Suppressor macrophage treated with lipopolysaccharide for 4 hours (primary cell): ENCODE measurements around the gene FUT6.
"Not testable (repeated sequence)": the region's sequence is repeated elsewhere in the genome, so short reads cannot be mapped to it uniquely, and the experiment has no call there.

Source experiments
- DNase-seq: peaks from one replicate; pipeline ENCODE4 v3.0.0-alpha.2; 2020

Gene FUT6

GRCh38 chr19:5782945-5783919, 56.3 kb downstream of the FUT6 start:
- no peak for DNase-seq

GRCh38 chr19:5782322-5782721, 57.2 kb downstream of the FUT6 start:
- DNase-seq = no peak

- not testable (repeated sequence) for DNase-seq
These were observed 58.6 kb downstream of the FUT6 start for GRCh38 chr19:5780916-5781315.
